ENCODE results near the gene TIMD4.

The TIMD4 gene

GRCh38 chr5:156879665-156880285, 83.3 kb downstream of the TIMD4 start:
- H3K4me2 ChIP-seq (ENCODE audit: low read length): no peak overlapping the region
- H3K4me3 ChIP-seq (ENCODE audit: low read depth, low read length, poor library complexity, severe bottlenecking): no peak overlapping the region
- H2AFZ ChIP-seq (ENCODE audit: low read length): no peak overlapping the region
- no peaks in the 10 kb centered on the region for H3K36me3 ChIP-seq (ENCODE audit: insufficient read depth, low read length)
- H3K79me2 ChIP-seq (ENCODE audit: insufficient read depth, low read length): no peaks in the 10 kb centered on the region
- H4K20me1 ChIP-seq (ENCODE audit: insufficient read depth, low read length): no peaks in the 10 kb centered on the region
- no peaks in the 10 kb centered on the region for H3K27me3 ChIP-seq (ENCODE audit: insufficient read depth, low read length)
- H3K4me1 ChIP-seq (ENCODE audit: insufficient read depth, low read length, severe bottlenecking): no peaks in the 10 kb centered on the region
- no peaks in the 10 kb centered on the region for H3K9me2 ChIP-seq (ENCODE audit: low read depth, low read length)
- no peaks in the 10 kb centered on the region for H3K9me3 ChIP-seq (ENCODE audit: low read length)
- H3K9ac ChIP-seq (ENCODE audit: low read length): no peak overlapping the region
- H3F3A ChIP-seq (ENCODE audit: insufficient read depth, low read length): no peaks in the 10 kb centered on the region
- H3K27ac ChIP-seq (ENCODE audit: low read depth, low read length, poor library complexity, severe bottlenecking): no peak overlapping the region
- TF ChIP-seq EZH2 (IDR thresholded peaks at IDR 0.05; ENCODE audit: borderline replicate concordance, low read length) (no peak), CTCF (IDR thresholded peaks at IDR 0.05; ENCODE audit: low read length) (no peak)

- no peak overlapping the region for H3K9ac ChIP-seq (ENCODE audit: low read length)
- TF ChIP-seq CTCF (IDR thresholded peaks at IDR 0.05; ENCODE audit: low read length) (no peak), EZH2 (IDR thresholded peaks at IDR 0.05; ENCODE audit: borderline replicate concordance, low read length) (no peak)
- no peaks in the 10 kb centered on the region for H3K36me3 ChIP-seq (ENCODE audit: insufficient read depth, low read length)
- H3K79me2 ChIP-seq (ENCODE audit: insufficient read depth, low read length): no peaks in the 10 kb centered on the region
- no peaks in the 10 kb centered on the region for H3K27me3 ChIP-seq (ENCODE audit: insufficient read depth, low read length)
- H3K27ac ChIP-seq (ENCODE audit: low read depth, low read length, poor library complexity, severe bottlenecking): no peak overlapping the region
- no peak overlapping the region for H2AFZ ChIP-seq (ENCODE audit: low read length)
- no peaks in the 10 kb centered on the region for H3K9me2 ChIP-seq (ENCODE audit: low read depth, low read length)
- H3K9me3 ChIP-seq (ENCODE audit: low read length): no peaks in the 10 kb centered on the region
- H3K4me2 ChIP-seq (ENCODE audit: low read length): no peak overlapping the region
- no peaks in the 10 kb centered on the region for H3K4me1 ChIP-seq (ENCODE audit: insufficient read depth, low read length, severe bottlenecking)
- no peak overlapping the region for H3K4me3 ChIP-seq (ENCODE audit: low read depth, low read length, poor library complexity, severe bottlenecking)
- no peaks in the 10 kb centered on the region for H4K20me1 ChIP-seq (ENCODE audit: insufficient read depth, low read length)
- no peaks in the 10 kb centered on the region for H3F3A ChIP-seq (ENCODE audit: insufficient read depth, low read length)
Measured at GRCh38 chr5:156871212-156871611, 91.8 kb downstream of the TIMD4 start.

- Histone ChIP-seq H3K4me3 (ENCODE audit: low read depth, low read length, poor library complexity, severe bottlenecking) (no peak overlapping the region), H3K27ac (ENCODE audit: low read depth, low read length, poor library complexity, severe bottlenecking) (no peak overlapping the region), H3K27me3 (ENCODE audit: insufficient read depth, low read length) (no peaks in the 10 kb centered on the region), H3K79me2 (ENCODE audit: insufficient read depth, low read length) (no peaks in the 10 kb centered on the region), H4K20me1 (ENCODE audit: insufficient read depth, low read length) (no peaks in the 10 kb centered on the region), H3K9me3 (ENCODE audit: low read length) (no peaks in the 10 kb centered on the region), H3K9ac (ENCODE audit: low read length) (no peak overlapping the region), H3K36me3 (ENCODE audit: insufficient read depth, low read length) (no peaks in the 10 kb centered on the region), H3K4me1 (ENCODE audit: insufficient read depth, low read length, severe bottlenecking) (no peaks in the 10 kb centered on the region), H2AFZ (ENCODE audit: low read length) (no peak overlapping the region), H3K9me2 (ENCODE audit: low read depth, low read length) (no peaks in the 10 kb centered on the region), H3F3A (ENCODE audit: insufficient read depth, low read length) (no peaks in the 10 kb centered on the region), H3K4me2 (ENCODE audit: low read length) (no peak overlapping the region)
- TF ChIP-seq CTCF (IDR thresholded peaks at IDR 0.05; ENCODE audit: low read length) (no peak), EZH2 (IDR thresholded peaks at IDR 0.05; ENCODE audit: borderline replicate concordance, low read length) (no peak)
Measured at GRCh38 chr5:156870498-156870839, 92.6 kb downstream of the TIMD4 start.

Measured in OCI-LY1 (cell line).